Activated T-cell treated with anti-CD3 and anti-CD28 coated beads for 24 hours (primary cell): Measurements from ENCODE around the gene GRPEL2.

Experiments used
- DNase-seq: peaks from one replicate; pipeline ENCODE4 v3.0.0-alpha.2; 2020; ENCODE audit warnings: low read depth

The GRPEL2 gene

DNA sequence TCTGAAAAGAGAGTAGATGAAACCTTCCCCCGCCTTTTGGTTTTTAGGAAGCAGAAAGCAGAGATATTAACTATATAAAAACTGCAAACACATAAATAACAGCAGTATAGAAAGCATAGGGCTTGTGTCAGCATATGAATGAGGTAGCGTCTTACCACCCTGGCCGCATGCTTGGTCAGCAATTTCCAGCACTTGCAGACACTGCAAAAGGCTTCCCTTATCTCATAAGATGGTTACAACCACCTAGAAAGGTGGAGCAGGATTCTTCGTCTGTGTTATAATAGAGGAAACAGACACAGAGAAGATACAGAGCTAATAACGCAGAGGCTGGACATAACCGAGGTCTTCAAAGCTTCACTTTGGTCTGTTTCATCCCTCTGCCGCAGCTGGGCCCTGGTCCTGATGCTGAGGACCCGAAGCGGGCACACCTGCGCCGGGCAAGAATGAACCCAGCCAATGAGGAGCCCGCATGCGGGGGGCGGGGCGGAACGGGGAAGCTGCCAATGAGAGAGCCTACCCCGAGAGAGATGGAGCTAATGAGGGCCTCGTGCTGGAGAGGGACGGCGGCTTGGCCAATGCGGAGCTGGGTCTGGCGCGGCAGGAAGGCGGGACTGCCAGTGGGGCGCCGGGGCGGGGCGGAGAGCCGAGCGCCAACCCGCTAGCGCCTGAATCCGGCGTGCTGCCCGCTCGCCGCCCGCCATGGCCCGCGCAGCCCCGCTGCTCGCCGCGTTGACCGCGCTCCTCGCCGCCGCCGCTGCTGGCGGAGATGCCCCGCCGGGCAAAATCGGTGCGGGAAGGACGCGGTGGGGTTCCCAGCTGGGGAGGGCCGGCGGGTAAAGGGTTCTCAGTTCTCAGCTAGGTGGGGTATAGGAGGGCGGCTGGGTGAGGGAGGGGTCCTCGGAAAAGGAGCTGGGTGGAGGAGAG lies 12.3 kb downstream of the GRPEL2 start, which contains the start of gene PCYOX1L:
Gene PCYOX1L, plus strand, starts transcription at position 677 of the 924 bp plus-strand sequence. Its CDS starts 23 bp downstream, at position 700.
- peak; percentile 96 for DNase-seq

- DNase-seq, result no peak
Measured at GRCh38 chr5:149358294-149358651, 13.0 kb downstream of the GRPEL2 start.

DNA sequence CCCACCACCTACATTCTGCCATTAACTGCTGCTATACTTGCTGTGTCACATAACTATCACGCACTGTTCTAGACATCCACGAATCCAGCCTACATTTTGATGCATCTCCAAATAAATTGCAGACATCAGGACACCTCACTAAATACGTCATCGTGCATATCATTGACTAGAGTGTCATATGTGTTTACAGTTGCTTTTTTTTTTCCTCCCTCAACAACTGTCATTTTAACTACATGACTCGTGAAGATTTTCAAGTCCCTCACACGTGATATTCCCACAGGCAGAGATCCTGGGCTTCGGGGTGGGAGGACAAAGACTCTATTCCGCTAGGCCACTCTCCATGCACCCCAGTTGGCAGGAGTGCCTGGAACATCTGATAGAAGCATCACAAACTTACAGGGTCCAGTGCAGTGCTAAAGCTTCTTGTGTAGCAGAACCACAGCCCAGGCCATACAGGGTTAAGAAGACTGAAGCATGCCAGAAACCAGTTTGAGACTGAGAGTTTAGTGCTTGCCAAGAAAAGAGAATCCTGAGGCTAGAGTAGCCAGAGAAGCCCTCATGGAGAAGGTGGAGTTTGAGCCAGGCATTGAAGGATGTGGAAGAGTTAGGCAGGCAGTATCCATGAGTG lies 13.7 kb downstream of the GRPEL2 start:
- DNase-seq, result no peak

DNA sequence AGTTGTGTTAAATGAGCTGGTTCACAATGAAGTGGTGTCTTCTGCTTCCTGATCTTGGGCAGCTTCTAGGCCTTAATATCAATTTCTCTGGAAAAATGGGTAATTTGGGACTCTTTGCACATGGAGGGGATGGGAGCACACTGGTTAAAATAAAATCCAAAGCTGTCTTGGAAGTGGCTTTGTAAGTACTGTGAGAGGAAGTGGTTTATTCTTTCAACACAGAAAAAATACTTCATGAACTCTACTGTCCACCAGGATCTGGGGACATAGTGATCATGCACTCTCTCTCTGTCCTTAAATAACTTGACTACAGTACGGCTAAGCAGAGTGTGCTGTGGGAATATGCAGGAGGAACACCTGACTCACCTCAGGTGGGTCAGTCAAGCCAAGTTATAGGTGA lies 15.0 kb downstream of the GRPEL2 start:
- DNase-seq, result no peak

- DNase-seq, result no peak
Measured at GRCh38 chr5:149362541-149362940, 17.2 kb downstream of the GRPEL2 start.

DNA sequence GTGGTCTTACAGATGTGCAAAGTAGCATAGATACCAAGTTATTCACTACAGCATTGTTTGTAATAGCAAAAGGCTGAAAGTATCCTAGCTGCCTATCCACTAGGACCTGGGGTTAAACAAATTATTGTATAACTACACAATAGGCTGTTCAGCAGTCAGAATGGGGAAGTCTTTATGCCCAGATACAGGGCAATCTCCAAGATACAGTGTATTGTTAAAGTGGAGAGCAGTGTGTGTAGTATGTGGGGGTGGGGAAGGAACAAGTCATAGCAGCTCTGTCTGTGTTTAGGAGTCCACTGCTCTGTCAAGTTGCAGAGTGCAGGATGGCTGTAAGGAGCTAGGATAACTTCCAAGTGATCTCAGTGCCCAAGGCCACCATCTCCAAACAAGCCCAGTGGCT lies 18.1 kb downstream of the GRPEL2 start:
- no peak for DNase-seq

DNA sequence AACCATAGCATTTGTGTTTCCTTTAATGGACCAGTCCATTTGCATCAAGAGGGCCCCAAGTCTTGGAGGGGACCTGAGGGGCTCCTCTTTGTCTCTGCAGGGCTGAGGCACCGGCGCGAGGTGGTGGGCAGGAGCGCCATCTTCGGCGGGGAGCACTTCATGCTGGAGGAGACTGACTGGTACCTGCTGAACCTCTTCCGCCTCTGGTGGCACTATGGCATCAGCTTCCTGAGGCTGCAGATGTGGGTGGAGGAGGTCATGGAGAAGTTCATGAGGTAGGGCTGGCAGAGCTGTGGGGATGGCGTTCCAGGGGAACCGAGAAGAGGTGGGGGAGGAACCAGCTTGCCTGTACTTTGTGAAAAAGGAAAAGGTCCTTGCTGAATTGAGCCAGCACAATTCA lies 18.6 kb downstream of the GRPEL2 start:
- no peak for DNase-seq

GRCh38 chr5:149364719-149365118 lies 19.4 kb downstream of the GRPEL2 start:
- no peak for DNase-seq

DNA sequence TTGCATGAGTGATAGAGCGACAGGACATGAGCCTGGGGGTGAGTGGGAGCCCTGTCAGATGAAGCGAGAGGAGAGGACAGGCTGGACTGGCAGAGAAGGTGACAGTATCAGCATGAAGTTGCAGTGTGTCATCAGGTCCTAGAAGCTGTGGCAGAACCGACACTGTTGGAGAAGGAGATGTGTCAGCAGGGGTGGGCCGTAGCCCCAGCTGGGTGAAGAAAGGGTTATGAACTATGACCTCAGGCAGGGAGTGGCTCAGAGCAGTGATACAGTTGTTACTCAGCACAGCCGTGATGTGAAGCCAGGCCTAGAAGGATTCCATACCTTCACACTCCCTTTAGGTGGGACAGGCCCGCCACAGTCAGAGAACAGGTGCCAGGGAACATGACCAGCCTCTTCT lies 20.1 kb downstream of the GRPEL2 start:
- DNase-seq, result no peak

GRCh38 chr5:149366169-149366729 lies 20.9 kb downstream of the GRPEL2 start:
- no peak for DNase-seq

- peak; percentile 47 for DNase-seq
Measured at GRCh38 chr5:149367249-149367971, 22.1 kb downstream of the GRPEL2 start.

DNA sequence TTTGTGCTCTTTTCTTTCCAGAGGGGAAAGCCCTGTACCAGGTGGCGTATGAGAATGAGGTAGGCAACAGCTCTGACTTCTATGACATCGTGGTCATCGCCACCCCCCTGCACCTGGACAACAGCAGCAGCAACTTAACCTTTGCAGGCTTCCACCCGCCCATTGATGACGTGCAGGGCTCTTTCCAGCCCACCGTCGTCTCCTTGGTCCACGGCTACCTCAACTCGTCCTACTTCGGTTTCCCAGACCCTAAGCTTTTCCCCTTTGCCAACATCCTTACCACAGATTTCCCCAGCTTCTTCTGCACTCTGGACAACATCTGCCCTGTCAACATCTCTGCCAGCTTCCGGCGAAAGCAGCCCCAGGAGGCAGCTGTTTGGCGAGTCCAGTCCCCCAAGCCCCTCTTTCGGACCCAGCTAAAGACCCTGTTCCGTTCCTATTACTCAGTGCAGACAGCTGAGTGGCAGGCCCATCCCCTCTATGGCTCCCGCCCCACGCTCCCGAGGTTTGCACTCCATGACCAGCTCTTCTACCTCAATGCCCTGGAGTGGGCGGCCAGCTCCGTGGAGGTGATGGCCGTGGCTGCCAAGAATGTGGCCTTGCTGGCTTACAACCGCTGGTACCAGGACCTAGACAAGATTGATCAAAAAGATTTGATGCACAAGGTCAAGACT lies 22.8 kb downstream of the GRPEL2 start:
- no peak for DNase-seq

GRCh38 chr5:149370878-149371277 lies 25.6 kb downstream of the GRPEL2 start:
- no peak for DNase-seq

DNA sequence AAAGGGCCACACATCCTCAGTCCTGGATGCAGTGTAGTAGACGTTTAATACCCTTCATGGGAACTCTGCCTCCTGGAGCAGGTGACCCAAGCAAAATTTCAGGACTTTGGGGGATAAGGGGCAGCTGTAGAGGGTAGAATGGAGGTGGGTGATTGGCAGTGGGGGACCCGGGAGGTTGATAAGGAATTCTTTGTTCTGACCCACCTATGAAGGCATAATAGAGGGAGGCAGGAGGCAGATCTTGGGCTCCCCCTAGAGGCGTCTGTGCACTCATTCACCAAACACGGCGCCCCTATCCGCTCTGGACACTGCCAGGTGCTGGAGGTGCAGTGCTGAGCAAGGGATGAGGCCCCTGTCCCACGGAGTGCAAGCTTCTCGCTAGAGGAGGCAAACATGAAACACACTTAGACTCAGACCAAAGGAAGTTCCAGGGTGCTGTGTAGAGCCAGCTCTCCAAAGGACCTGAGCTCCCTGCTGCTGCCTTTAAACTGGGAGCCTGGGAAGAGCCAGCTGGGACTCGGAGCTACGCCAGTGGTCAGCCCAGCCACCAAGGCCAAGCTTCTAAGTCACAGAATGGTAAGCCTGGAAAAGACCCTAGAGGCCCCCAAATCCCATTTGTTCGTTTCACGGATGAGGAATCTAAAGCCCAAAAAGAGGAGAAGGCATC lies 26.1 kb downstream of the GRPEL2 start:
- DNase-seq, result peak; percentile 62

DNA sequence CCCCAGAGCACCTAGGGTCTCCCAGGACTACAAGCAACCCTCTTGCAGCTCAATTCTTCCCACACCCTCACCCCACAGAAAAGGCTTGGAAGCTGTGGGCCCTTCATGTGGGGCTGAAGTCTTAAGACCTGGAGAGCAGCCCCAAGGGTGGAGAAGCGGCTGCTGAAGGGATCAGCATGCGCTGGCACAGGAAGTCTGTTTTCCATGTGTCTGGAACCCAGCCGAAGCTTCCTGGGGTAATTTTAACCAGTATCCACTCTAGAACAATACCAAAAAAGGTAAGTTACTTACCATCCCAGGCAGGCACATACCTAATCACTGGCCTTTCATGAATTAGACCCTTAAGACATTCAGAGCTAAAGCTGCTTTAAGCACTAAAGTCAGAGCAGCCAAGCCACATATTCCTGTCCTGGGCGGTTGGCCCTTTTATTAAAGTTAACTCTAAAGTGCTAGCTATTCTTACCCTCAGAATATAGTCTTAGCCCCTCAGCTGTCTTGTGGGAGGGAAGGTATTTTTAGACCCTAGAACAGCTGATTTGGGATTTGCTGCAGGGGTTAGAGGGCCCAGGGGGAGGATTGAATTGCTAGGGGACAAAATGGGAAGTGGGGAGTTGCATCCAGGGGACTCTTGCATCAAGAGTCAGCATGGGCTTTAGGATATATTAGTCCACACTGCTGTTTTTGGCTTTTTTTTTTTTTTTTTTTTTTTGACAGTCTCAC lies 26.9 kb downstream of the GRPEL2 start:
- no peak for DNase-seq

- DNase-seq, result no peak
Measured at GRCh38 chr5:149372932-149373331, 27.6 kb downstream of the GRPEL2 start.

GRCh38 chr5:149374303-149374702 lies 29.0 kb downstream of the GRPEL2 start:
- DNase-seq, result no peak

DNA sequence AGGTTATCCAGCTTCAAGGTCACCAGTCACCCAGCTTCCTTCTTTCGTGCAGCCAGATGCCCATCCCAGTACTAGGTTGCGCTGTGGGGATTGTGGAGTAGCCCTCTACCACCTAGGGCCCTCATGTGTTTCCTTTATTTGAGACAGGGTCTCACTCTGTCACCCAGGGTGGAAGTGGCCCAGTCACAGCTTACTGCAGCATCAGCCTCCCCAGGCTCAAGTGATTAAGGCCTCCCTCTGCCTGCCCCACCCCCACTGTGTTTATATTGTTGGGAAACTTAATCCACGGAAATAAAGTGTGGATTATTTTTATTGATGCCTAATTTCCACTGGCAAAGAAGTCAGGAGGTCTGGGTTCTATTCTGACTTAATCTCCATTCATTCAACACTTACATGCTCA lies 29.5 kb downstream of the GRPEL2 start:
- DNase-seq, result no peak

GRCh38 chr5:149375434-149375833 lies 30.1 kb downstream of the GRPEL2 start:
- DNase-seq, result no peak

DNA sequence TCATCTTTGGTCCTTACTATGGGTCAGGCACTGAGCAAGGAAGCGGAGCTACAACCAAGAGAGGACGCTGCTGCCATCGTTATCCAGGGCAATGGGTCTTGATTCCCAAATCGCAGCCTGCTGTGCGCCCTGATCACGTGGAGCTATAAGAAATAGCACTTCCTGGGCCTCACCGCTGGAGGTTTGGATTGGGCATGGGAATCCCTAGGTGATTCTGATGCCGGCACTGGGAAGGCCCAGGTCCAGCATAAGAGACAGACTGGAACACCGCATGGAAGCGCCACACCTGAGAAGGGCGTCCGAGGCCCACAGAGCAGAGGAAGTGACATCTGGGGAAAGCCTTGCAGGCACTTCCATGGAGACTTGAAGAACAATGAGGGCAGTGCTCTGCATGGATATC lies 30.8 kb downstream of the GRPEL2 start:
- DNase-seq, result no peak
